Skeletal muscle satellite cell (primary cell): ENCODE data around the gene CHDH. TPM values are rescaled to one million over a fixed set of nuclear protein-coding genes. Genes with fewer than 3 reads are reported as not detected.

ENCODE experiments used
- small RNA-seq: library from RNA; depleted of rRNA; stranded (forward); fragments of <200 nt; gene quantifications from one replicate; pipeline ENCODE3, GENCODE V24; 2012

The CHDH gene

Small RNA genes lying within 50 kb of the gene (small RNA-seq; reads per million reads assigned to genes)
- gene AC012467.1, result not detected
